ENCODE data around the gene EIF3D. TPM values are rescaled to one million over a fixed set of nuclear protein-coding genes. Genes with fewer than 3 reads are reported as not detected.

Gene EIF3D
- total and polyA plus RNA-seq, 2 of the 13 experiments (the other 11 are each of a cell fraction or from before 2014, with no cell fraction given): 118 to 274 TPM

DNA sequence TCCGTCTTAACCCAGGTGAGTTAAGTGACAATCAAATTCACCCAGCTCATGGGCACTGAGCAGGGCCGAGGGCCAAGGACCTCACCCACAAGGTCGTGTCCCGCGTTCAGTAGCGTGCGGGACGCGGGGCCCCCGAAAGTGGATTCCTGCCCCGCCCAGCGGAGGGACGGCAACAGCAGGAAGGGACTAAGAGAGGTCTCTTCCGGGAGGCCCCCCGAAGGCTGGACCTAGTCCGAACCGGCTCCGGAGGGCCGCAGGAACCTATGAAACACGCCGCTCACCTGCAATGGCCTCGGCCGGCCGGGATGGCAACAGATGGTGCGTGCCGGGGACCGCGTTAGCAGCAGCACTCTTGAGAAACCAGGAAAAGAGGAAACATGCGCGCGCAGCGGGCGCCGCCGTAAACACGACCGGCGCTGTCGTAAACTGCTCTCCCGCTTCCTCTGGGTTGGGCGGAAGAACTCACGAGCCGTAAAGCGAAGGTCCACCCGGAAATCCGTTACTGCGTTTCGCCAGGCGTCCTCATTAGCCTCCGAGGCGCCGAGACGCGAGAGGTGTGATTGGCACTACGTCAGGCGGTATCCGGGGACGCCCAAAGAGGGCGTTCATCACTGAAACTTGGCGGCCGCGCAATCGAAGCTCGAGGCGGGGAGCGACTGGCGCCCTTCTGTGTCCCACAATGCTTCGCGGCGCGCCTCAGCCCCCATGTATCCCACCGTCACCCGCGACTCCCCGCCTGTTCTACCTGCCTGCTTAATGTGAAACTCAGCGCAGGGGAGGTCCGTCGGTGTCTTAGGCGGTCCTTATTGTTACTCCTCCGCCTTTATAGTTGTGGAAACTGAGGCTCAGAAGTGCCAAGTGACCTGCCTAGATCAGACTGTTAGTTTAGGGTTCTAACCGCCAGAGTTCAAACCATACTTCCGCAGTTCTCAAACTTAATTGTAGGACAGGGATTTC, at the start of gene EIF3D (continued):
- no peak for TF ChIP-seq RBAK (CRISPR knock-in tag; IDR thresholded peaks at IDR 0.05)
- no peak; the same call in 1 of the 2 replicates for TF ChIP-seq ZFP36L1 (CRISPR knock-in tag; IDR thresholded peaks at IDR 0.05)
- TF ChIP-seq, protein P1, sequence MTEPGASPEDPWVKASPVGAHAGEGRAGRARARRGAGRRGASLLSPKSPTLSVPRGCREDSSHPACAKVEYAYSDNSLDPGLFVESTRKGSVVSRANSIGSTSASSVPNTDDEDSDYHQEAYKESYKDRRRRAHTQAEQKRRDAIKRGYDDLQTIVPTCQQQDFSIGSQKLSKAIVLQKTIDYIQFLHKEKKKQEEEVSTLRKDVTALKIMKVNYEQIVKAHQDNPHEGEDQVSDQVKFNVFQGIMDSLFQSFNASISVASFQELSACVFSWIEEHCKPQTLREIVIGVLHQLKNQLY (CRISPR knock-in tag; IDR thresholded peaks at IDR 0.05): no peak
- 0 out of 2 replicates have a peak, but pooled peaks have one; percentile 57 for TF ChIP-seq ZBTB3 (CRISPR knock-in tag; IDR thresholded peaks at IDR 0.05; ENCODE audit: borderline replicate concordance, low read depth)
- no peak for TF ChIP-seq DPF2 (CRISPR knock-in tag; IDR thresholded peaks at IDR 0.05; ENCODE audit: borderline replicate concordance, low read depth)
- 0 out of 2 replicates have a peak, but pooled peaks have one; percentile 24 for TF ChIP-seq ZNF441 (CRISPR knock-in tag; IDR thresholded peaks at IDR 0.05; ENCODE audit: borderline replicate concordance)
- no peak for TF ChIP-seq PAF1 (CRISPR knock-in tag; IDR thresholded peaks at IDR 0.05)
- TF ChIP-seq, protein P2, sequence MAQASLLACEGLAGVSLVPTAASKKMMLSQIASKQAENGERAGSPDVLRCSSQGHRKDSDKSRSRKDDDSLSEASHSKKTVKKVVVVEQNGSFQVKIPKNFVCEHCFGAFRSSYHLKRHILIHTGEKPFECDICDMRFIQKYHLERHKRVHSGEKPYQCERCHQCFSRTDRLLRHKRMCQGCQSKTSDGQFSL (CRISPR knock-in tag; IDR thresholded peaks at IDR 0.05): no peak; the same call in 1 of the 2 replicates
- no peak; the same call in 1 of the 2 replicates for TF ChIP-seq RFX1 (IDR thresholded peaks at IDR 0.05)
- TF ChIP-seq DR1 (CRISPR knock-in tag; IDR thresholded peaks at IDR 0.05): peak; percentile 89
- no peak for TF ChIP-seq ZFP62 (CRISPR knock-in tag; IDR thresholded peaks at IDR 0.05)
- TF ChIP-seq KDM4B (CRISPR knock-in tag; IDR thresholded peaks at IDR 0.05): no peak
- no peak for TF ChIP-seq ZNF30 (CRISPR knock-in tag; IDR thresholded peaks at IDR 0.05)
- no peak; the same call in 1 of the 2 replicates for TF ChIP-seq EEA1 (CRISPR knock-in tag; IDR thresholded peaks at IDR 0.05; ENCODE audit: borderline replicate concordance)
- TF ChIP-seq MATR3 (CRISPR knock-in tag; IDR thresholded peaks at IDR 0.05): no peak
- TF ChIP-seq, protein P3, sequence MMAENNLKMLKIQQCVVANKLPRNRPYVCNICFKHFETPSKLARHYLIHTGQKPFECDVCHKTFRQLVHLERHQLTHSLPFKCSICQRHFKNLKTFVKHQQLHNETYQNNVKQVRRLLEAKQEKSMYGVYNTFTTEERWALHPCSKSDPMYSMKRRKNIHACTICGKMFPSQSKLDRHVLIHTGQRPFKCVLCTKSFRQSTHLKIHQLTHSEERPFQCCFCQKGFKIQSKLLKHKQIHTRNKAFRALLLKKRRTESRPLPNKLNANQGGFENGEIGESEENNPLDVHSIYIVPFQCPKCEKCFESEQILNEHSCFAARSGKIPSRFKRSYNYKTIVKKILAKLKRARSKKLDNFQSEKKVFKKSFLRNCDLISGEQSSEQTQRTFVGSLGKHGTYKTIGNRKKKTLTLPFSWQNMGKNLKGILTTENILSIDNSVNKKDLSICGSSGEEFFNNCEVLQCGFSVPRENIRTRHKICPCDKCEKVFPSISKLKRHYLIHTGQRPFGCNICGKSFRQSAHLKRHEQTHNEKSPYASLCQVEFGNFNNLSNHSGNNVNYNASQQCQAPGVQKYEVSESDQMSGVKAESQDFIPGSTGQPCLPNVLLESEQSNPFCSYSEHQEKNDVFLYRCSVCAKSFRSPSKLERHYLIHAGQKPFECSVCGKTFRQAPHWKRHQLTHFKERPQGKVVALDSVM (CRISPR knock-in tag; IDR thresholded peaks at IDR 0.05): 0 out of 2 replicates have a peak, but pooled peaks have one; percentile 12
- no peak; the same call in 1 of the 2 replicates for TF ChIP-seq ZNF709 (CRISPR knock-in tag; IDR thresholded peaks at IDR 0.05)
- peak; percentile 69; the same call in 1 of the 2 replicates for TF ChIP-seq ZSCAN20 (CRISPR knock-in tag; IDR thresholded peaks at IDR 0.05; ENCODE audit: borderline replicate concordance)
- no peak for TF ChIP-seq NR2F6 (IDR thresholded peaks at IDR 0.05)
- TF ChIP-seq NR2F6 (CRISPR knock-in tag; IDR thresholded peaks at IDR 0.05): peak; percentile 13; the same call in 1 of the 2 replicates
- TF ChIP-seq HOXD1 (CRISPR knock-in tag; IDR thresholded peaks at IDR 0.05): 0 out of 2 replicates have a peak, but pooled peaks have one; percentile 19
- no peak for TF ChIP-seq ZC3H4 (CRISPR knock-in tag; IDR thresholded peaks at IDR 0.05; ENCODE audit: borderline replicate concordance)
- TF ChIP-seq, protein P4, sequence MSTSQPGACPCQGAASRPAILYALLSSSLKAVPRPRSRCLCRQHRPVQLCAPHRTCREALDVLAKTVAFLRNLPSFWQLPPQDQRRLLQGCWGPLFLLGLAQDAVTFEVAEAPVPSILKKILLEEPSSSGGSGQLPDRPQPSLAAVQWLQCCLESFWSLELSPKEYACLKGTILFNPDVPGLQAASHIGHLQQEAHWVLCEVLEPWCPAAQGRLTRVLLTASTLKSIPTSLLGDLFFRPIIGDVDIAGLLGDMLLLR (CRISPR knock-in tag; IDR thresholded peaks at IDR 0.05): no peak
- peak; percentile 69; the same call in 1 of the 2 replicates for TF ChIP-seq ZNF264 (CRISPR knock-in tag; IDR thresholded peaks at IDR 0.05)
- no peak for TF ChIP-seq ZNF562 (CRISPR knock-in tag; IDR thresholded peaks at IDR 0.05; ENCODE audit: borderline replicate concordance)
- TF ChIP-seq, protein P5, sequence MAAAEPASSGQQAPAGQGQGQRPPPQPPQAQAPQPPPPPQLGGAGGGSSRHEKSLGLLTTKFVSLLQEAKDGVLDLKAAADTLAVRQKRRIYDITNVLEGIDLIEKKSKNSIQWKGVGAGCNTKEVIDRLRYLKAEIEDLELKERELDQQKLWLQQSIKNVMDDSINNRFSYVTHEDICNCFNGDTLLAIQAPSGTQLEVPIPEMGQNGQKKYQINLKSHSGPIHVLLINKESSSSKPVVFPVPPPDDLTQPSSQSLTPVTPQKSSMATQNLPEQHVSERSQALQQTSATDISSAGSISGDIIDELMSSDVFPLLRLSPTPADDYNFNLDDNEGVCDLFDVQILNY (CRISPR knock-in tag; conservative IDR thresholded peaks at IDR 0.05): peak; percentile 56; the same call in 1 of the 2 replicates
- TF ChIP-seq FOSL1 (CRISPR knock-in tag; IDR thresholded peaks at IDR 0.05; ENCODE audit: borderline replicate concordance): no peak
